GM10847 (cell line): ENCODE data around the gene ROR1.

Experiments
- POLR2A ChIP-seq: IDR thresholded peaks from 2 replicates; pipeline ENCODE4 v1.6.1; 2011; ENCODE audit not compliant: insufficient read length; ENCODE audit errors: extremely low read depth

The ROR1 gene

DNA sequence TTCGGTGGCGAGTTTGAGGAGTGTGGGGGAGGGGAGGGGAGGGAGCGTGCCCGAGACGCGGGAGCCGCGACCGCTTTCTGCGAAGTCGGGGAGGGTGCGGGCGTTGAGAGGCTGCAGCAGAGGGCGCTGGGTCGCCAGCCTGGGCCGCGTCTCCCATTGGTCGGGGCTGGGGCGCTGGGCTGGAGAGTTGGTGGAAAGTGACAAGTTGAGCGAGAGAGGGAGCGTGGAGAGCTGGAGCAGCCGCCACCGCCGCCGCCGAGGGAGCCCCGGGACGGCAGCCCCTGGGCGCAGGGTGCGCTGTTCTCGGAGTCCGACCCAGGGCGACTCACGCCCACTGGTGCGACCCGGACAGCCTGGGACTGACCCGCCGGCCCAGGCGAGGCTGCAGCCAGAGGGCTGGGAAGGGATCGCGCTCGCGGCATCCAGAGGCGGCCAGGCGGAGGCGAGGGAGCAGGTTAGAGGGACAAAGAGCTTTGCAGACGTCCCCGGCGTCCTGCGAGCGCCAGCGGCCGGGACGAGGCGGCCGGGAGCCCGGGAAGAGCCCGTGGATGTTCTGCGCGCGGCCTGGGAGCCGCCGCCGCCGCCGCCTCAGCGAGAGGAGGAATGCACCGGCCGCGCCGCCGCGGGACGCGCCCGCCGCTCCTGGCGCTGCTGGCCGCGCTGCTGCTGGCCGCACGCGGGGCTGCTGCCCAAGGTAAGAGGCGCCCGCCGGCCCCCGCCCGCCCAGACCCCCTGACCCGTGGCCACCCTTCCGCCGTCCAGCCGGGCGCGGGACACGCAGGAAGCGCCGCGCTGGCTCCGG lies at the start of gene ROR1:
Gene ROR1, plus strand, starts transcription at position 203 of the 802 bp plus-strand sequence.
- no peak for TF ChIP-seq POLR2A

DNA sequence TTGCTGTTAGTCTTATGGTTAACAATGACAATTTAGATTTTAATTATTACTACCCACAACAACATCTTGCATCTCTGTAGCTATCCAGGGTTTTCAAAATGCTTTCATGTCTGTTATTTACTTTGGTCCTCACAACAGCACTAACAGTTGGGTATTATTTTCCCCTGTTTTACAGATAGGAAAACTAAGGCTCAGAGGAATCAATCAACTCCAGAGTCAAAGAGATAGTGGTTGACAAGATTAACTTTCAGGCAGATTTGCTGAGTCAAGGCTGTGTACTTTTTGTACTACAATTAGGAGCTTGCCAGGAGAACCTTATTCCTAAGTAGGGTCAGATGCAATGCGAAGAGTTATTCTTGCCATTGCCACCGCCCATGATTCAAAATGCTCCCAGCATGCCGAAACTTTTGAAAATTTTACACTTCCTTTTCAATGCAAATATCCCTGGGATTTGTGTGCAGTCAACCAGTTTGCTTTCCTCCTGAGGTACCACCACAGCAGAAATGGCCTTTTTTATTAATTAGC lies 49.4 kb upstream of the ROR1 start:
- TF ChIP-seq POLR2A = no peak

DNA sequence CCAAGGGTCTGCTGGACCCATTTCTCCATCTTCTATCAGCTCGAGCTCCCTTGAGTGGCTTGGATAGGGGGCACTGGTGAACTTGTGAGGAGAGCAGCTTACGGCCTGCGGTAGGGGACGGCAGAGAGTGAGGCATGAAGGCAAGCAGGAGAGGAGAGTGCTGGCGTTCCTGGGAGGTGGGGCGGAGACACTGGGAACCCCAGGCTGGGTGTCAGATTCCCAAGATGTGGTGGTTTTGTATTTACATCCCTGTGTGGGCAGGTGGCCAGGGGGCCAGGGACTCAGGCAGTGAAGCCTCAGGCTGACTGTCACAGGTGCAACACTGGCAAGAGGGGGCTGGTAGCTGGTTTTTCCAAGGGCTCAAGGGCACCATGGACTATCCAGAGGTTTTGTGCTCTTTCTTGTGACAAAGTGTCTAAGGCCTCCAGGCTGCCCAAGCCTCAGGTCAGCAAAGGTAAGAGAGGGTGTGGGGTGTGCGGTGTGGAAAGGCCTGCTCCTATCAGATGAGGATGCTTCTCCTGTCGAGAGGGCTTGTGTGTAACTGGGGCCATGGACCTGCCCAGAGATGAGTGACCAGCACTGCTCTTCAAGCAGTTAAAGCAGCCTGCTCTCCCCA lies 45.1 kb upstream of the ROR1 start:
- no peak for TF ChIP-seq POLR2A

DNA sequence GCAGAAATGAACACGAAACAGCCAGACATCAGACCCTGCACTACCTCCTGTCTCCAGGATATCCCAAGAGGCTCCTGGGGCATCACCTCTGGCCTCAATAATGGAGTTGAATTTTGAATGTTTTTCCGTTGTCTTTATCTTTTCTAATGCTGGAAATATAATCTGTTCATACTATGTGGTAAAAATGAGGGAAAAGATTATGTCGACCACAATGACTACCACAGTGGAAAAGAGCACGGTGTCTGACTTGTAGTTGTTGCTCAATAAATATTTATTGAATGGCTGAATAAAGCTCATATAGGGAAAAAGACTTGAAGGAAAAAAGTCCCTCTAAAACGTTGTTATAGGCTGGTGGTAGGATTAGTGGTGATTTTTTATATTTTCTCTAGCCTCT lies 44.6 kb upstream of the ROR1 start:
- TF ChIP-seq POLR2A = no peak

DNA sequence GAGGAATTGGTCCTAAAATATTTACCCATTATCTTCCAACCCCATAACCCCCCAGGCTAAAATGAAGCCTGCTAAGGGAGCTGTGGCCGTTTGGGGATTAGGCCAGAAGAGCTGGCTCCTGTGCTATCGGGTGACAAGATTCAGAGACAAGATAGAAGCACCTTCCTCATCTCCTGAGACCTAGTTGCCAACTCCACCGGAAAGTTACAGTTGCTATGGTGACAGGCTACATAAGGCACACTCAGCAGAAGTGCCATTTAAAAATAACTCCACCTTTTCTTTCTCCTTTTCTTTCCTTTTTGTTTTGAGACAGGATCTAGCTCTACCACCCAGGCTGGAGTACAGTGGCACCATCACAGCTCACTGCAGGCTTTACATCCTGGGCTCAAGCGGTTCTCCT lies 43.6 kb upstream of the ROR1 start:
- no peak for TF ChIP-seq POLR2A

DNA sequence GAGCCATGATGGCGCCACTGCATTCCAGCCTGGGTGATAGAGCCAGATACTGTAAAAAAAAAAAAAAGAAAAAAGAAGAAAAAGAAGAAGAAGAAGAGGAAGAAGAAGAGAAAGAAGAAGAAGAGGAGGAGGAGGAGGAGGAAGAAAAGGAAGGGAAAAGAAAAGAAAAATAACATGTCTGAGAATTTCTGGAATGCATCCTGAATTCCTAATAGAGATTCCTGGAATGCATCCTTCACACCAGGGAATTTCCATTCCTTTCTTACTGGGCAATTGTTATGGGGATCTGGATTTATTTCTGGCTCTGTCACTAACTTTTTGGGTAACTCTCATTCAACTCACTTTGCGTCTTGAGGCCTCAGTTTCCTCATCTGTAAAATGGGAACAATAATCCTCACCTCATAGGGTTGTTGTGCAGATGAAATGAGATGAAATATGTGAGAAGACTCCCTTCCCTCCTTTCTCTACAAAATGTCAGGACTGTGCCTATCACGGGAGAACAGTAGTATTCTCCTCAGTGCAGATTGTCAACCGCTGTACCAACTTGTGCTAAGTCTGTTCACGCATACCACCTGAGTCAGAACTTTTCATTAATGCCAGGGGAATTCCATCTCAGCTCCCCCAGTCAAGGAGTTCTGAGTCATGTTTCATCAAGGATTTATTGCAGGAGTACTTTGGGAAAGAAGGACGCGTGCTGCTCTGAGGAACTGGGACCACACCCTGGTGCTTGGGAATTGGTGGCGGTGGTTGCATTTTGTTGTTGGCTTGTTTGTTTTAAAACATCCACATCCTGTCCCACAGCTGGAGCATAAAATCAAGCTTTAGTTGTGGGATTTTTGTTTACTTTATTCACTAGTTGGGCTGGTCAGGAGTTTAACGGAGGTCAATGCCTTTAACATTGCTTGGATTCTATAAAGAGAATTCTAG lies 42.4 kb upstream of the ROR1 start:
- TF ChIP-seq POLR2A = no peak

DNA sequence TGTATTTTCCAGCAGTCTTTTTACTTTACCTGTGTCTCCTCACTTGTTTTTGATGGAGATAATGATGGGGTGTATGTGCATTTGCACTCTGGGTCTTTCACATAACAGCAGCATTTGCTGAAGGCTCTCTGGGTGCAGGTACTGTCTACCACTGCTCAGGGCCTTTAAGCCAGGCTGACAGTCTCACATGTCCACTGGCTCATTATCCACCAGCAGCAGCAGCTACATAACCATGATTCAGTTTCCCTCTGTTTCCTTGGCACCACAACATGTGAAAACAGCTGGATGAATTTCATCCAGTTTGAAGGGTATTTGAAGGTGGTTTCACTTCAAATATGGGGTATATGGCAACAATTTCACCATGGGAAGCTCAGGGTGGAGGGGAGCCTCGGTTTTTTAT lies 41.2 kb upstream of the ROR1 start:
- no peak for TF ChIP-seq POLR2A

DNA sequence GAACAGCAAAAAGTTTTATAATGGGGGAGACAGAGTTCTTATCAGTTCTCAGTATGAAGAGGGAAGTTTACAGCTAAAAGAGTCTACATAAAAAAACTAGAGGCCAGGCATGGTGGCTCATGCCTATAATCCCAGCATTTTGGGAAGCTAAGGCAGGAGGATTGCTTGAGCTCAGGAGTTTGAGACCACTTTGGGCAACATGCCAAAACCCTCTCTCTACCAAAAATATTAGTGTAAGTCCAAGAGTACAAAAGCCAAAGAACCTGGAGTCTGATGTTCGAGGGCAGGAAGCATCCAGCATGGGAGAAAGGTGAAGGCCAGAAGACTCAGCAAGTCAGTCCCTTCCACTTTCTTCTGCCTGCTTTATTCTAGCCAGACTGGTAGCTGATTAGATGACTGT lies 35.0 kb upstream of the ROR1 start:
- TF ChIP-seq POLR2A = no peak

DNA sequence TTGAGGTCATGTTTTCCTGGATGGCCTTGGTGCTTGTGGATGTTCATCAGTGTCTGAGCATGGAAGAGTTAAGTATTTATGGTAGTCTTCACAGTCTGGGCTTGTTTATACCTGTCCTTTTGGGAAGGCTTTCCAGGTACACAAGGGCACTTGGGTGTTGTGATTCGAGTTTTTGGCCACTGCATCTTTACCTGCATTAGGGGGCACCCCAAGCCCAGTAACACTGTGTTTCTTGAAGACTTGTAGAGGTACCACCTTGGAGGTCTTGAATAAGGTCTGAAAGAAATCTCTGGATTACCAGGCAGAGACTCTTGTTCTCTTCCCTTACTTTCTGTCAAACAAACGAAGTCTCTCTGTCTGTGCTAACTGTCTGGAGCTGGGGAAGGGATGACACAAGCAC lies 34.4 kb upstream of the ROR1 start:
- no peak for TF ChIP-seq POLR2A

DNA sequence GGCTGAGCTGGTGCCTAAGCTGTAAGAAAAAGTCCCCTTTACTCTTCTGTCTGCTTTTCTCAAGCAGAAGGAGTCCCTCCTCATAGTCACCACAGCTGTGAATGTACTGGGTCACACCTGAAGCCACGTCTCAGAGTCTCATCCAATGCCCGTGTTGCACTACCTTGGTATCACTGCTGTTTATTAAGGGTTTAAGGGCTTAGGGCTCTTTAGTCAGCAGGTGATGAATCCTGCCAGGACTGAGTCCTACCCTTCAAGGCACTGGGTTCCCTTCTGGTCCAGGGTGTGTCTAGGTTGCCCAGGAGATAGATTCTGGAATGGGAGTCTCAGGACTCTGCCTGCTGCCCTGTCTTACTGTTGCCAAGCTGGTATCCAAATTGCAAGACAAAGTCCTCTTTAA lies 33.4 kb upstream of the ROR1 start:
- TF ChIP-seq POLR2A = no peak

DNA sequence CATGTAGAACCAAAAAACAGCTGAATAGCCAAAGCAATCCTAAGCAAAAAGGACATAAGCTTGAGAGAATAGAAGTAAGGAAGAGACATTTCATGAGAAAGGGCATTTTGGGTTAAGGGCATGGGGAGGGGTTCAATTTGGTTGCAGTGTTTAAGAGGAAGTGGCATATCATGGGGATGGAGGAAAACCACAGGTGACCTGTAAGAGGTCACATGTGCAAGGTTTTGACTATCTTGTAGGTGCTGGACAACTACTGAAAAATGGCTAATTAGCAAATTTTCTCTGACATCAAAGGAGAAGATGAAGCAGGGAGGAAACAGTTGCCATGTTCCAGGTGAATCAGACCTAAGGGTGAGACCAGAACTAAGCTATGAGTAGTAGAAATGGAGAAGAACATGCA lies 31.3 kb upstream of the ROR1 start:
- TF ChIP-seq POLR2A = no peak

DNA sequence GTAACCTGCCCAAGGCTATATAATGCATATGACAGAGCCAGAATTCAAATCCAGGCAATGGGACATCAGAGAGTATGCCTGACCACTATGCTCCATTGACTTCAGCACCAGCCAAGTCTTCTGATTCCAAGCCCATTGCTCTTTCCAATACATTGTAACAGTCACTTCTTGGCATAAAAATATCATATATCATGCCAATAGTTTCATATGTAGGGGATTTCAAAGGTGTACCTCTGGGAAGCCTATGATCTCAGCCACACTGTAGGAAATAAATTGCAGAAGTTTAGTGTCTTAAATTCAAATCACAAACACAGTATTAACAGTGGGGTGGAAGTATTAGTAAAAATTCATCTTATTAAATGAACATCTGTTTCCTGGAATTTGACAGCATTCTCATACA lies 30.0 kb upstream of the ROR1 start:
- no peak for TF ChIP-seq POLR2A

DNA sequence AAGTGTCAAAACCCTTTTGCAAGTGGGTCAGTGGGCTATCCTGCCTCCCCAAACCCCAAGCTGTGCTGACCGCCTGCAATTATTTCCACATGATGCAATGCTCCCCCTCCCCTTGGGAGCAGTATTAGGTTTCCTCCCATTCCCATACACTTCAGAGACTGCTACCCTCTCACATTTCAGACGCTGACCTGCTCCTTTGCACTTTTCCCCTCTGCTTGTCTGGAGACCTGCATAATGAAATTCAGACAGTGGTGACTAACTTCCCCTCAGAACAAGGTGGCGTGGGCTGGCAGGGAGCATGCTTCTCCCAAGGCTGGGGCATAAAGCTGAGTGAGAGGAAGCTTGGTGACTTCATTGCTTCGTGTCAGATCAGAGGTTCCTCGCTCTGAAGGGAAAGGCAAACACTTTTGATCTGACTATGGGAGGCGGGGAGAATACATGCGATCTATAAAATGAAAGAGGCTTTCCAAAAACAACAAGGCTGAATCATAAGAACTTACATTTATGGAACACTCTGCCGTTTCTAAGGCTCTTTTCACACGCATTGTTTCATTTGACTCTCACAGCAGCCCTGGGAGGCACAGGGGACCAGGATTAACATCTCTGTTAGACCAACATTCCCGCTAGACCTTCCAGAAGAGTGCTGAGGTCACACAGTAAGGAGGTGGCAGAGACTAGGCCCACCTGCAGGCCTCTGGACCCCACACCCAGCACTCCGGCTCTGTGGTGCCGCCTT lies 27.5 kb upstream of the ROR1 start:
- no peak for TF ChIP-seq POLR2A

DNA sequence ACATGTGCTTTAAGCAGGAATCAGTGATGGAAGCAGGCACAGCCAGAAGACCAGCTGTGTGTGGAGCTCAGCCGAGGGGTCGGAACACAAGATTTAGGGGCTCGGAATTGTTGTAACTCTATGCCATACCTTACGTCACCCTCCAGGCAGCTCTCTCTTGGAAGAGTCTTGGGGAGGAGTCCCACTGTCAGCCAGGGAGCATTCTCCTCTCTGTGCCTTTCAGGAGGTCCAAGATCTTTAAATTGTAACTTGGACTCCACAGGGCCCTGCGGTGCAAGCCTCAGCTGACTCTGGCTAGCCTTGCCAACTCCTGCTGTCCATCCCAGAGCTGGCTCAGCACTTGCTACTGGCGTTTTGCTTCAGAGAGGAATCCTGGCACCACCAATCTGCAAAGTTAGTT lies 26.4 kb upstream of the ROR1 start:
- TF ChIP-seq POLR2A = no peak

DNA sequence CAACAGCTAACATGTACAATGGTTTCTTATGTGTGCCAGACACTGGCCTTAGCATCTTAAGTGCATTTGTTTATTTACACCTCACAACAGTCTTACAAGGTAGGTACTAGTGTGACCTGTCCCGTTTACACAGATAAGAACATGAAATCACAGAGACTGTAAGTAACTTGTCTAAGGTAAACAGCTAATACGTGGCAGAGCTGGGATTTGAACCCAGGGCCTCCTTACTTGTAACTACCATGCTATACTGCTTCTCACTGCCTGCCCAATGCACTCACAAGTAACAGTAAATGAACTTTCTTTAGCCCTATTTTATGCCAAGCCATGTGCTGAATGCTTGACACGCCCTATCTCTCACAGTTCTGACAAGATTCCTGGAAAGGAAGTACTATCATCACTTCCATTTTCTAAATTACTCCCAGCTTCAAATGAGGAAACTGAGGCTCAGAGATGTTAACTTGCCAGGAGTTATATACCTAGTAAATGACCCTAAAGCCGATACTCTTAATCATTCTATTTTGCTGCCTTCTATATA lies 25.7 kb upstream of the ROR1 start:
- no peak for TF ChIP-seq POLR2A

DNA sequence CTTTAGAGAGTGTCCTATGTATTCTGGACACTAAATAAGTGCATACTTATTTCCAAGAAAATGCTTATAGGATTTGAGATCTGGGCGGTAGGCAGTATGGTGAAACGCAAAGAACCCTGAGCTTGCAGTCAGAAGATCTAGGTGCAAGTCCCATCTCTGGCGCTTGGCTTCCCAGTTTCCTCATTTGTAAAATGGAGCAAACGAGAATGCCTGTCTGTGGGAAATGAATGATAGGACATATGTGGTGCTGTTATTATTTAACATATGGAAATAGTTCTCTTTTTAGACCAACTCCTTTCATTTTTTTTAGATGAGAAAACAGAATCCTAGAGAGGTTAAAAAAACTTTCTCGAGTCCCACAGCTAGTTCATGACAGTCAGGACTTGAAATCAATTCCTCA lies 25.2 kb upstream of the ROR1 start:
- TF ChIP-seq POLR2A = no peak
